Lung (tissue), 12 donors: Measurements from ENCODE around the gene GABPB2. TPM values are rescaled to one million over a fixed set of nuclear protein-coding genes. Genes with fewer than 3 reads are reported as not detected.
A peak's percentile ranks its signal among the peaks of the same experiment; 100 is the strongest.

ENCODE experiments used
- ATAC-seq: fragments of 200-7000 bp; cut with Tn5 transposase; one replicate; pipeline ENCODE4 v1.9.1; 2020; ENCODE audit warnings: moderate number of reproducible peaks; ENCODE audit not compliant: insufficient read depth, low FRiP score
- DNase-seq, 3 donors: peaks; one replicate each; pipeline ENCODE4 v3.0.0-alpha.2; 2013 to 2017
- H3K27ac ChIP-seq, 2 donors: one replicate each; pipeline ENCODE4 v1.5.1; 2013; ENCODE audit warnings: mild to moderate bottlenecking in 2 of 2, moderate library complexity in 2 of 2, control low read depth in 1 of 2, inconsistent platforms in 1 of 2, low read depth in 1 of 2, low read length in 1 of 2
- H3K27me3 ChIP-seq, 3 donors: one replicate each; pipeline ENCODE4 v1.5.1; 2013; ENCODE audit warnings: low read length in 2 of 3; ENCODE audit not compliant: control insufficient read depth in 3 of 3, insufficient read depth in 3 of 3
- H3K36me3 ChIP-seq, 4 donors: one replicate each; pipeline ENCODE4 v1.5.1; 2013; ENCODE audit warnings: low read length in 4 of 4, mild to moderate bottlenecking in 1 of 4, moderate library complexity in 1 of 4; ENCODE audit not compliant: control insufficient read depth in 4 of 4, insufficient read depth in 4 of 4
- H3K4me1 ChIP-seq, 5 donors: one replicate each; pipeline ENCODE4 v1.5.1; 2013; ENCODE audit warnings: low read length in 5 of 5, mild to moderate bottlenecking in 2 of 5, moderate library complexity in 1 of 5; ENCODE audit not compliant: control insufficient read depth in 5 of 5, insufficient read depth in 5 of 5
- H3K4me3 ChIP-seq: one replicate; pipeline ENCODE4 v1.5.1; 2013; ENCODE audit warnings: mild to moderate bottlenecking, control low read depth, moderate library complexity
- H3K9ac ChIP-seq, 2 donors: one replicate each; pipeline ENCODE4 v1.5.1; 2013; ENCODE audit warnings: low read length in 2 of 2, control low read depth in 1 of 2; ENCODE audit not compliant: insufficient read depth in 1 of 2
- H3K9me3 ChIP-seq, 4 donors: one replicate each; pipeline ENCODE4 v1.5.1; 2013; ENCODE audit warnings: low read length in 3 of 4, mild to moderate bottlenecking in 1 of 4, moderate library complexity in 1 of 4; ENCODE audit not compliant: control insufficient read depth in 4 of 4, insufficient read depth in 3 of 4
- WGBS, 2 donors: extraction: QIAGEN DNeasy Blood & Tissue Kit; methylation state at CpG; one replicate each; pipeline ENCODE4 v1.1.7; 2013; 5-methylcytosine and 5-hydroxymethylcytosine counted together
- polyA plus RNA-seq, 2 donors: library from polyadenylated mRNA; stranded (reverse); fragments of 200-250 nt; gene quantifications; one replicate each; pipeline ENCODE4 v1.2.1, GENCODE V29; 2013
- total RNA-seq, 2 donors: library from RNA; depleted of rRNA in 1 of 2; stranded (reverse); fragments of >200 nt in 1 of 2; gene quantifications; one replicate each; pipeline ENCODE4 v1.2.1, GENCODE V29; 2014 to 2021
- TF ChIP-seq, protein P1 (sequence below): IDR thresholded peaks from 2 replicates; pipeline ENCODE4 v1.5.1; 2012; ENCODE audit warnings: mild to moderate bottlenecking; ENCODE audit errors: control extremely low read depth, extremely low read depth
- donor health status: control.
- donor health status: control.
- donor health status: Bipolar disorder and iron deficiency.
- donor health status: healthy.
- donor health status: DM: yes; HTN: yes; CAD: no.

The GABPB2 gene
- total and polyA plus RNA-seq, 4 donors = 4.4 to 16.0 (median 7.8) TPM

GRCh38 chr1:151133018-151133806, 62.7 kb downstream of the GABPB2 start:
- no peak overlapping the region for H3K4me3 ChIP-seq
- 81 to 86% methylated on average over 61 to 65 of the region's 65 CpGs for WGBS, 2 donors
- TF ChIP-seq, protein P1, sequence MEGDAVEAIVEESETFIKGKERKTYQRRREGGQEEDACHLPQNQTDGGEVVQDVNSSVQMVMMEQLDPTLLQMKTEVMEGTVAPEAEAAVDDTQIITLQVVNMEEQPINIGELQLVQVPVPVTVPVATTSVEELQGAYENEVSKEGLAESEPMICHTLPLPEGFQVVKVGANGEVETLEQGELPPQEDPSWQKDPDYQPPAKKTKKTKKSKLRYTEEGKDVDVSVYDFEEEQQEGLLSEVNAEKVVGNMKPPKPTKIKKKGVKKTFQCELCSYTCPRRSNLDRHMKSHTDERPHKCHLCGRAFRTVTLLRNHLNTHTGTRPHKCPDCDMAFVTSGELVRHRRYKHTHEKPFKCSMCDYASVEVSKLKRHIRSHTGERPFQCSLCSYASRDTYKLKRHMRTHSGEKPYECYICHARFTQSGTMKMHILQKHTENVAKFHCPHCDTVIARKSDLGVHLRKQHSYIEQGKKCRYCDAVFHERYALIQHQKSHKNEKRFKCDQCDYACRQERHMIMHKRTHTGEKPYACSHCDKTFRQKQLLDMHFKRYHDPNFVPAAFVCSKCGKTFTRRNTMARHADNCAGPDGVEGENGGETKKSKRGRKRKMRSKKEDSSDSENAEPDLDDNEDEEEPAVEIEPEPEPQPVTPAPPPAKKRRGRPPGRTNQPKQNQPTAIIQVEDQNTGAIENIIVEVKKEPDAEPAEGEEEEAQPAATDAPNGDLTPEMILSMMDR = no peak
- no peaks in the 10 kb centered on the region for H3K9me3 ChIP-seq
- H3K4me1 ChIP-seq = peaks cover 0 to 21% (median 0%) of the 10 kb centered on the region in 5 donors
- no peak overlapping the region for H3K27ac ChIP-seq
- H3K27me3 ChIP-seq = no peaks in the 10 kb centered on the region
- DNase-seq (peak in 2 of 3 donors; percentile 29 to 33), ATAC-seq (no peak)
- H3K36me3 ChIP-seq = peaks cover 0 to 33% (median 7%) of the 10 kb centered on the region in 4 donors
- no peak overlapping the region for H3K9ac ChIP-seq

DNA sequence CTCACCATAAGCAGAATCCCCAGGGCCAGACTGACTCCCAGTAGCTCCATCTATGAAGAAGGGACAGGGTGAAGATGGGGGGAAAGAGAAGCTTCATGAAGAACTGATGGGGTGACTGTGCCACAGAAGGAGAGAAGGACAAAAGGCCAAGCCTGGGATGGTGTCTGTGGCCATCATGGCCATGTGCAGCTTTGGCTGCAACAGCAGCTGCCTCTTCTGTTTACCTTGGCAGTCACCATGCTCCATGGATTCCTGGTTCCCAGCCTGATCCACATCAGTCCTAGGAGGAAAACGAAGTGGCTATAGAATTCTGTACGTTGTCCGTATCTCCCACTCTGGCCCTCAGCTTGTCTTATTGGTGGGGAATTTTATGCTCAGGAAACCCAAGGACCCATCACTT, 63.8 kb downstream of the GABPB2 start:
- 87 to 97% methylated on average over 3 of the region's 3 CpGs for WGBS, 2 donors
- Histone ChIP-seq H3K4me1 (peaks cover 0 to 21% (median 0%) of the 10 kb centered on the region in 5 donors), H3K27ac (no peak overlapping the region), H3K27me3 (no peaks in the 10 kb centered on the region), H3K4me3 (no peak overlapping the region), H3K9ac (no peak overlapping the region), H3K9me3 (no peaks in the 10 kb centered on the region), H3K36me3 (peaks cover 0 to 36% (median 8%) of the 10 kb centered on the region in 4 donors)
- ATAC-seq = no peak
- no peak for DNase-seq
- TF ChIP-seq, protein P1 = no peak

- Histone ChIP-seq H3K4me3 (no peak overlapping the region), H3K4me1 (peaks cover 0 to 21% (median 0%) of the 10 kb centered on the region in 5 donors), H3K27me3 (no peaks in the 10 kb centered on the region), H3K27ac (no peak overlapping the region), H3K9ac (no peak overlapping the region), H3K36me3 (peaks cover 0 to 36% (median 9%) of the 10 kb centered on the region in 4 donors), H3K9me3 (no peaks in the 10 kb centered on the region)
- TF ChIP-seq, protein P1 = no peak
- DNase-seq (no peak), ATAC-seq (no peak)
- 95 to 97% methylated on average over 6 to 7 of the region's 7 CpGs for WGBS, 2 donors
These were observed 64.4 kb downstream of the GABPB2 start for GRCh38 chr1:151134991-151135390.
